PC-3 (cell line): ENCODE results near the gene CARD6. TPM values are rescaled to one million over a fixed set of nuclear protein-coding genes. Genes with fewer than 3 reads are reported as not detected.

Source experiments
- ATAC-seq: fragments of 200-7000 bp; cut with Tn5 transposase; 2 replicates; pipeline ENCODE4 v1.9.1; 2020; ENCODE audit warnings: mild to moderate bottlenecking, moderate library complexity
- BruUV-seq: library from RNA; stranded (reverse); fragments of 400-500 nt; replicated peaks from 2 replicates; lab custom pipeline; 2021; lab: Mats Ljungman, UMichigan
- CTCF ChIA-PET: fragments of 300-600 bp; sonication (Branson Sonifier 250); formaldehyde crosslinking; loops from one replicate; lab custom pipeline; 2022; ENCODE audit warnings: antibody characterized with exemption; lab: Charles Lee
- POLR2A ChIA-PET: fragments of 300-600 bp; sonication (Branson Sonifier 250); formaldehyde crosslinking; loops from one replicate; lab custom pipeline; 2022; ENCODE audit warnings: antibody characterized with exemption; ENCODE audit not compliant: unreplicated experiment; lab: Charles Lee
- DNase-seq: peaks from one replicate; pipeline ENCODE4 v3.0.0-alpha.2; 2015
- H2AFZ ChIP-seq: fragments of 300-600 bp; sonication (generic); 2 replicates; pipeline ENCODE4 v1.6.0; 2016; ENCODE audit warnings: antibody characterized with exemption, low read length
- H3F3A ChIP-seq: fragments of 300-600 bp; sonication (generic); one replicate; pipeline ENCODE4 v1.6.0; 2017; ENCODE audit warnings: antibody characterized with exemption, low read length, control low read depth, mild to moderate bottlenecking; ENCODE audit not compliant: unreplicated experiment
- H3K27ac ChIP-seq: fragments of 300-600 bp; sonication (generic); 2 replicates; pipeline ENCODE4 v1.5.1; 2016; ENCODE audit warnings: mild to moderate bottlenecking, low read length
- H3K27me3 ChIP-seq: fragments of 300-600 bp; sonication (generic); 2 replicates; pipeline ENCODE4 v1.6.1; 2016; ENCODE audit warnings: low read length, mixed read lengths
- H3K36me3 ChIP-seq: fragments of 300-600 bp; sonication (generic); 2 replicates; pipeline ENCODE4 v1.6.1; 2016; ENCODE audit warnings: low read depth, mixed run types, low read length, mixed read lengths
- H3K4me1 ChIP-seq: fragments of 300-600 bp; sonication (generic); 2 replicates; pipeline ENCODE4 v1.5.1; 2016; ENCODE audit warnings: low read length; ENCODE audit not compliant: insufficient read depth
- H3K4me2 ChIP-seq: fragments of 300-600 bp; sonication (generic); 2 replicates; pipeline ENCODE4 v1.6.0; 2016; ENCODE audit warnings: low read length
- H3K4me3 ChIP-seq: fragments of 300-600 bp; sonication (generic); 2 replicates; pipeline ENCODE4 v1.5.1; 2016; ENCODE audit warnings: mild to moderate bottlenecking, low read length, mixed read lengths
- H3K79me2 ChIP-seq: fragments of 300-600 bp; sonication (generic); 2 replicates; pipeline ENCODE4 v1.6.1; 2017; ENCODE audit warnings: low read length, mixed read lengths
- H3K9ac ChIP-seq: fragments of 300-600 bp; sonication (generic); 2 replicates; pipeline ENCODE4 v1.6.0; 2016; ENCODE audit warnings: mild to moderate bottlenecking, low read length
- H3K9me2 ChIP-seq: fragments of 300-600 bp; sonication (generic); replicated peaks from 2 replicates; pipeline ENCODE4 v1.6.1; 2016; ENCODE audit warnings: mixed run types, low read length, mixed read lengths
- H3K9me3 ChIP-seq: fragments of 300-600 bp; sonication (generic); 2 replicates; pipeline ENCODE4 v1.6.1; 2016; ENCODE audit warnings: low read length, mixed read lengths
- H4K20me1 ChIP-seq: fragments of 300-600 bp; sonication (generic); 2 replicates; pipeline ENCODE4 v1.6.1; 2016; ENCODE audit warnings: low read length, mixed read lengths
- EZH2 ChIP-seq: fragments of 300-600 bp; sonication (generic); IDR thresholded peaks from one replicate; pipeline ENCODE4 v1.6.1; 2017; ENCODE audit warnings: antibody characterized with exemption, mild to moderate bottlenecking, low read length; ENCODE audit not compliant: unreplicated experiment
- EZH2phosphoT487 ChIP-seq: fragments of 300-600 bp; sonication (generic); IDR thresholded peaks from 2 replicates; pipeline ENCODE4 v1.6.1; 2018; ENCODE audit warnings: mild to moderate bottlenecking, antibody characterized with exemption, low read length, borderline replicate concordance
- intact Hi-C: fragments of 100-400 bp; cut with micrococcal nuclease; formaldehyde crosslinking; loops from 2 replicates; pipeline ENCODE4 v1.9.0; 2023
- total RNA-seq: library from RNA; depleted of rRNA; stranded (reverse); fragments of >200 nt; gene quantifications from 2 replicates; pipeline ENCODE4 v1.2.3, GENCODE V29; 2014
- TF ChIP-seq, protein P1 (sequence below): fragments of 300-600 bp; sonication (generic); conservative IDR thresholded peaks from 2 replicates; pipeline ENCODE4 v1.5.1; 2017; ENCODE audit warnings: antibody characterized with exemption, low read depth, mild to moderate bottlenecking, low read length

CARD6 gene
- total RNA-seq, 1 experiment from 2014 or later, result 2.4 TPM

DNA sequence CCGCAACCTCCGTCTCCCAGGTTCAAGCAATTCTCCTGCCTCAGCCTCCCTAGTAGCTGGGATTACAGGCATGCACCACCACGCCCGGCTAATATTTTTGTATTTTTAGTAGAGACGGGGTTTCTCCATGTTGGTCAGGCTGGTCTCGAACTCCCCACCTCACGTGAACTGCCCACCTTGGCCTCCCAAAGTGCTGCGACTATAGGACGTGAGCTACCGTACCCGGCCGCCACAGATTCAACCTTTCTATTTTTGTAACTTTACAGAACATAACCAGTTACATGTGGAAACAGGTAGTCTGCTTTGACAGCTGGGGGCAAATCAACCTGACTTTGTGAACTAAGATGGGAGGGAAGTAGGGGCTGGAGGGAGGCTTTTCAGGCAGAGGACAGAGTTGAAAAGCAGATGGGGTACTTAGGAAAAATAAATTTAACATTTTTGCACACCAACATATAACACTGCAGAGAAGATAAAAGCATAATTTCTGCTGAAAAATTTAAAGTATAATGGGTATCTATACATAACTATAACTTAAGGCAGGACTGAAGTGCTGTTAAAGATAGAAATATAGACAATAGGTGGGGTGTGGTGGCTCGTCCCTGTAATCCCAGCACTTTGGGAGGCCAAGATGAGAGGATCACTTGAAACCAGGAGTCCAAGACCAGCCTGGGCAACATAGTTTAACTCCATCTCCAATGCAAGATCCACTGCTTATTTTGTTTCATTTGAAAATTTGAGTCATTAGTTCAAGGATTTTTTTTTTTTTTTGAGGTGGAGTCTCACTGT lies 11.2 kb upstream of the CARD6 start:
- Histone ChIP-seq H3F3A (peaks cover 39% of the 10 kb centered on the region), H3K4me3 (no peak overlapping the region), H3K27me3 (no peaks in the 10 kb centered on the region), H3K4me2 (no peak overlapping the region), H4K20me1 (peaks cover 78% of the 10 kb centered on the region), H3K4me1 (peaks cover 21% of the 10 kb centered on the region), H3K27ac (no peak overlapping the region), H3K9me2 (no peaks in the 10 kb centered on the region), H2AFZ (no peak overlapping the region), H3K9ac (no peak overlapping the region), H3K79me2 (peaks cover 44% of the 10 kb centered on the region), H3K36me3 (peaks cover 82% of the 10 kb centered on the region), H3K9me3 (no peaks in the 10 kb centered on the region)
- ATAC-seq, result no peak
- ChIA-PET CTCF (no interaction called here), POLR2A (interaction anchor here (0.6 kb wide), 1 partner anchor 204 kb away, joined by 6 read pairs; no protein-coding TSS in a partner anchor)
- intact Hi-C loops, result no loop called here
- DNase-seq, result no peak
- BruUV-seq, result no TSS peak
- TF ChIP-seq EZH2 (no peak), EZH2phosphoT487 (no peak)
- TF ChIP-seq, protein P1, sequence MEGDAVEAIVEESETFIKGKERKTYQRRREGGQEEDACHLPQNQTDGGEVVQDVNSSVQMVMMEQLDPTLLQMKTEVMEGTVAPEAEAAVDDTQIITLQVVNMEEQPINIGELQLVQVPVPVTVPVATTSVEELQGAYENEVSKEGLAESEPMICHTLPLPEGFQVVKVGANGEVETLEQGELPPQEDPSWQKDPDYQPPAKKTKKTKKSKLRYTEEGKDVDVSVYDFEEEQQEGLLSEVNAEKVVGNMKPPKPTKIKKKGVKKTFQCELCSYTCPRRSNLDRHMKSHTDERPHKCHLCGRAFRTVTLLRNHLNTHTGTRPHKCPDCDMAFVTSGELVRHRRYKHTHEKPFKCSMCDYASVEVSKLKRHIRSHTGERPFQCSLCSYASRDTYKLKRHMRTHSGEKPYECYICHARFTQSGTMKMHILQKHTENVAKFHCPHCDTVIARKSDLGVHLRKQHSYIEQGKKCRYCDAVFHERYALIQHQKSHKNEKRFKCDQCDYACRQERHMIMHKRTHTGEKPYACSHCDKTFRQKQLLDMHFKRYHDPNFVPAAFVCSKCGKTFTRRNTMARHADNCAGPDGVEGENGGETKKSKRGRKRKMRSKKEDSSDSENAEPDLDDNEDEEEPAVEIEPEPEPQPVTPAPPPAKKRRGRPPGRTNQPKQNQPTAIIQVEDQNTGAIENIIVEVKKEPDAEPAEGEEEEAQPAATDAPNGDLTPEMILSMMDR, result no peak

DNA sequence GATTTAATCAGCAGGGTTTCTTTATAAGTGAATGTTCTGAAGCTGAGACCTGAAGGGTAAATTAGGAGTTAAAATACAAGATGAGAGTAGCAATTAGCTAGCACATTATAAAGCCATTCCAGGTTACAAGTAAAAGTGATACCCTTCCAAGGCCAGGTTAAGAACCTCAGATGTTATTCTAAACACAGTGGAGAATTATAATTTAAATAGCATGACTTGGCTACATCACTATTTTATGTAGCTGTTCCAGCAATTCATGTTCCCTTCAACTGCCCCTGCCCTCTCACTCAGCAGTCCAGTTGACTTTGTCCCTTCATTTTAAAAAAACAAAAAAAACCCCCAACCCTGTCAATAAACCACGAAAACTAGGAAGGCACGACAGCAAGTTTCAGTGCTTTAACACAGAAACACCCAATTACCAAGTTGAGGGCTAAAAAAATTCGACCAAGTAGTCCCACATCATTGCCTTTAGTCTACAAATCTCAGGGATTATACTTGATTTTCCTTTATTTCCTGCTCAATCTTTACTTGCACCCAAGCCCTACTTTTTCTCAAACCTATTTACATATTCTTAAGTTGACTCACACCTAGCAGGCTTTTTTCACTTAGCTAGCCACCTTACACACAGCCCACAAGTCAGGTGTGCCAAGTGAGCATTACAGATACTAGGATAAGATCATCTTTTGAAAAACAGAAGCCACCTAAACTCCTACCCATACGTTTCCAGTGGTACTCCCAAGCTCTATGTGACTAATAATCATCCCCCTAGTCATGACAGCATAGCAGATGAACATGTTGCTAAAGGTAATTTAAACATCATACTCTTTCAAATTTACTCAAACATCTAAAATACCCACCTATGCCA lies 9.6 kb upstream of the CARD6 start:
- H3F3A ChIP-seq, result peaks cover 31% of the 10 kb centered on the region
- H3K9me2 ChIP-seq, result no peaks in the 10 kb centered on the region
- H3K36me3 ChIP-seq, result peaks cover 79% of the 10 kb centered on the region
- H3K4me1 ChIP-seq, result peaks cover 28% of the 10 kb centered on the region
- peak overlapping the region; percentile 89; the same call in 1 of the 2 replicates for H3K4me2 ChIP-seq
- H3K27me3 ChIP-seq, result no peaks in the 10 kb centered on the region
- TF ChIP-seq EZH2, result no peak
- TF ChIP-seq EZH2phosphoT487, result no peak
- TF ChIP-seq, protein P1, result no peak
- peaks cover 46% of the 10 kb centered on the region for H3K79me2 ChIP-seq
- POLR2A ChIA-PET, result interaction anchor here (0.6 to 0.8 kb wide), 2 partner anchors 25 to 386 kb away, joined by 4 to 5 read pairs; no protein-coding TSS in a partner anchor
- H4K20me1 ChIP-seq, result peaks cover 75% of the 10 kb centered on the region
- no peak overlapping the region for H3K27ac ChIP-seq
- no TSS peak for BruUV-seq
- no peak for DNase-seq
- intact Hi-C loops, result no loop called here
- H2AFZ ChIP-seq, result no peak overlapping the region
- no peak for ATAC-seq
- H3K4me3 ChIP-seq, result peak overlapping the region; percentile 87; the same call in 1 of the 2 replicates
- no peaks in the 10 kb centered on the region for H3K9me3 ChIP-seq
- no peak overlapping the region for H3K9ac ChIP-seq
- CTCF ChIA-PET, result interaction anchor here (0.6 kb wide), 1 partner anchor 34 kb away, joined by 7 read pairs; the partner anchor contains the start of gene PRKAA1
